ENCODE results near the gene RNF146. TPM values are rescaled to one million over a fixed set of nuclear protein-coding genes. Genes with fewer than 3 reads are reported as not detected.

RNF146 gene
- total and polyA plus RNA-seq, 2 of the 13 experiments (the other 11 are each of a cell fraction or from before 2014, with no cell fraction given) = 18.8 to 27.6 TPM

- TF ChIP-seq ZBTB10 (CRISPR knock-in tag; IDR thresholded peaks at IDR 0.05; ENCODE audit: borderline replicate concordance) (no peak), KLF6 (CRISPR knock-in tag; IDR thresholded peaks at IDR 0.05) (peak; percentile 84), IRF2 (CRISPR knock-in tag; IDR thresholded peaks at IDR 0.05) (no peak), ZFX (CRISPR knock-in tag; IDR thresholded peaks at IDR 0.05; ENCODE audit: low read depth) (peak; percentile 98), ZMYM2 (CRISPR knock-in tag; IDR thresholded peaks at IDR 0.05) (no peak), ZSCAN5A (CRISPR knock-in tag; IDR thresholded peaks at IDR 0.05; ENCODE audit: borderline replicate concordance) (peak; percentile 90; the same call in 1 of the 2 replicates), RARG (CRISPR knock-in tag; IDR thresholded peaks at IDR 0.05; ENCODE audit: low read depth) (peak; percentile 93; the same call in 1 of the 2 replicates), ZNF609 (CRISPR knock-in tag; IDR thresholded peaks at IDR 0.05; ENCODE audit: borderline replicate concordance) (peak; percentile 62), NRL (CRISPR knock-in tag; IDR thresholded peaks at IDR 0.05; ENCODE audit: borderline replicate concordance) (no peak), SIN3A (IDR thresholded peaks at IDR 0.05; ENCODE audit: borderline replicate concordance, low read depth, low read length) (no peak; the same call in 1 of the 2 replicates), PHB2 (IDR thresholded peaks at IDR 0.05; ENCODE audit: partially characterized antibody) (no peak), ZFP62 (CRISPR knock-in tag; IDR thresholded peaks at IDR 0.05) (no peak), PRPF4 (IDR thresholded peaks at IDR 0.05; ENCODE audit: low read depth, low read length, poor library complexity, severe bottlenecking) (no peak), ARID2 (CRISPR knock-in tag; IDR thresholded peaks at IDR 0.05; ENCODE audit: borderline replicate concordance) (no peak; the same call in 1 of the 2 replicates), ARID4A (CRISPR knock-in tag; IDR thresholded peaks at IDR 0.05; ENCODE audit: borderline replicate concordance) (peak; percentile 93)
Measured at GRCh38 chr6:127266892-127267645, 405 bp downstream of the RNF146 start (continued).
